H1 (cell line): ENCODE measurements around the gene INSYN1.

Source experiments
- CTCF ChIP-seq, 3 experiments: IDR thresholded peaks; 1 replicate in 2 of 3; 2 replicates in 1 of 3; pipeline versions ENCODE4 v1.5.1 to v1.6.1; 2011; ENCODE audit warnings: low read length in 3 of 3, mild to moderate bottlenecking in 3 of 3, inconsistent platforms in 2 of 3, low read depth in 1 of 3, moderate library complexity in 1 of 3; ENCODE audit not compliant: insufficient read depth in 1 of 3; ENCODE audit errors: control extremely low read depth in 1 of 3
- EP300 ChIP-seq, 2 experiments: IDR thresholded peaks; 1 replicate in 1 of 2; 2 replicates in 1 of 2; pipeline ENCODE4 v1.6.1; 2011 to 2012; ENCODE audit warnings: low read depth in 2 of 2, low read length in 2 of 2, mild to moderate bottlenecking in 2 of 2, borderline replicate concordance in 1 of 2, inconsistent platforms in 1 of 2, moderate library complexity in 1 of 2
- FOSL1 ChIP-seq: IDR thresholded peaks from 2 replicates; pipeline ENCODE4 v1.6.1; 2011; ENCODE audit warnings: mild to moderate bottlenecking, low read depth, low read length, moderate library complexity; ENCODE audit not compliant: insufficient read depth
- POLR2A ChIP-seq, 2 experiments: IDR thresholded peaks; 1 replicate in 1 of 2; 2 replicates in 1 of 2; pipeline ENCODE4 v1.6.1; 2011; ENCODE audit warnings: low read depth in 2 of 2, low read length in 2 of 2, mild to moderate bottlenecking in 2 of 2; ENCODE audit errors: control extremely low read depth in 1 of 2
- RNF2 ChIP-seq: fragments of 200-900, 300-1000 bp; sonication (generic); IDR thresholded peaks from 2 replicates; pipeline ENCODE4 v1.7.1; 2016; ENCODE audit warnings: borderline replicate concordance, low read depth, mild to moderate bottlenecking, antibody characterized with exemption, low read length; ENCODE audit not compliant: poor library complexity, severe bottlenecking; ENCODE audit errors: missing control alignments
- SIX5 ChIP-seq: IDR thresholded peaks from 2 replicates; pipeline ENCODE4 v1.6.1; 2011; ENCODE audit warnings: mild to moderate bottlenecking, low read depth, low read length
- SRF ChIP-seq: IDR thresholded peaks from 2 replicates; pipeline ENCODE4 v1.6.1; 2011; ENCODE audit warnings: mild to moderate bottlenecking, low read depth, low read length, moderate library complexity
- TF ChIP-seq, protein P1 (sequence below): IDR thresholded peaks from 2 replicates; pipeline ENCODE4 v1.6.1; 2012; ENCODE audit warnings: low read length, inconsistent platforms

DNA sequence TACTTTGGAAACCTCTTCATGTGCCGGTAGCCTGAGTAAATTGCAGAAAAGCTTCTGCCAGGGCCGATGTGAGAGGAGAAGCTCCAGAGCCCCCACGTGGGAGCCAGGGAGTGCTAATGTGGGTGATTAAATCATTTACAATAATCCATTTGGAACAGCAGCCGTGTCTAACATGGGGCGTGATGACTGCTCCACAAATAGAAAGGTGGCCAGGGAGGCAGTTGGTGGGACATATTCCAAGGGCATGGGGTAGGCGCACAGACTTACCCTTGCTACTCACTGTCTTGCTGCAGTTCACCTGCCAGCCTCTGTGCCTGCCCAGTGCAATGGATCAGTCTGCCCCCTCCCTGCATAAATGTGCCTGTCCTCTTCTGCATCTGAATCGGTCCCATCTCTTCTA lies 39.3 kb upstream of the INSYN1 start:
- TF ChIP-seq CTCF (IDR thresholded peaks at IDR 0.05; ENCODE audit: control extremely low read depth in 1 of 3, insufficient read depth in 1 of 3, low read depth in 1 of 3, low read length in 3 of 3) (no peak), RNF2 (no peak), POLR2A (IDR thresholded peaks at IDR 0.05; ENCODE audit: control extremely low read depth in 1 of 2, low read depth in 2 of 2, low read length in 2 of 2) (no peak), FOSL1 (no peak), SRF (no peak), EP300 (IDR thresholded peaks at IDR 0.05; ENCODE audit: borderline replicate concordance in 1 of 2, low read depth in 2 of 2, low read length in 2 of 2) (no peak), SIX5 (no peak)
- TF ChIP-seq, protein P1, sequence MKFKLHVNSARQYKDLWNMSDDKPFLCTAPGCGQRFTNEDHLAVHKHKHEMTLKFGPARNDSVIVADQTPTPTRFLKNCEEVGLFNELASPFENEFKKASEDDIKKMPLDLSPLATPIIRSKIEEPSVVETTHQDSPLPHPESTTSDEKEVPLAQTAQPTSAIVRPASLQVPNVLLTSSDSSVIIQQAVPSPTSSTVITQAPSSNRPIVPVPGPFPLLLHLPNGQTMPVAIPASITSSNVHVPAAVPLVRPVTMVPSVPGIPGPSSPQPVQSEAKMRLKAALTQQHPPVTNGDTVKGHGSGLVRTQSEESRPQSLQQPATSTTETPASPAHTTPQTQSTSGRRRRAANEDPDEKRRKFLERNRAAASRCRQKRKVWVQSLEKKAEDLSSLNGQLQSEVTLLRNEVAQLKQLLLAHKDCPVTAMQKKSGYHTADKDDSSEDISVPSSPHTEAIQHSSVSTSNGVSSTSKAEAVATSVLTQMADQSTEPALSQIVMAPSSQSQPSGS = no peak
